DMS79 (cell line): ENCODE measurements around the gene NHEJ1.
"Not testable (repeated sequence)": the region's sequence is repeated elsewhere in the genome, so short reads cannot be mapped to it uniquely, and the experiment has no call there.

Source experiments
- DNase-seq: peaks from one replicate; lab custom pipeline; 2025; lab: John Stamatoyannopoulos, UW

NHEJ1 gene, protein sequence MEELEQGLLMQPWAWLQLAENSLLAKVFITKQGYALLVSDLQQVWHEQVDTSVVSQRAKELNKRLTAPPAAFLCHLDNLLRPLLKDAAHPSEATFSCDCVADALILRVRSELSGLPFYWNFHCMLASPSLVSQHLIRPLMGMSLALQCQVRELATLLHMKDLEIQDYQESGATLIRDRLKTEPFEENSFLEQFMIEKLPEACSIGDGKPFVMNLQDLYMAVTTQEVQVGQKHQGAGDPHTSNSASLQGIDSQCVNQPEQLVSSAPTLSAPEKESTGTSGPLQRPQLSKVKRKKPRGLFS

DNA sequence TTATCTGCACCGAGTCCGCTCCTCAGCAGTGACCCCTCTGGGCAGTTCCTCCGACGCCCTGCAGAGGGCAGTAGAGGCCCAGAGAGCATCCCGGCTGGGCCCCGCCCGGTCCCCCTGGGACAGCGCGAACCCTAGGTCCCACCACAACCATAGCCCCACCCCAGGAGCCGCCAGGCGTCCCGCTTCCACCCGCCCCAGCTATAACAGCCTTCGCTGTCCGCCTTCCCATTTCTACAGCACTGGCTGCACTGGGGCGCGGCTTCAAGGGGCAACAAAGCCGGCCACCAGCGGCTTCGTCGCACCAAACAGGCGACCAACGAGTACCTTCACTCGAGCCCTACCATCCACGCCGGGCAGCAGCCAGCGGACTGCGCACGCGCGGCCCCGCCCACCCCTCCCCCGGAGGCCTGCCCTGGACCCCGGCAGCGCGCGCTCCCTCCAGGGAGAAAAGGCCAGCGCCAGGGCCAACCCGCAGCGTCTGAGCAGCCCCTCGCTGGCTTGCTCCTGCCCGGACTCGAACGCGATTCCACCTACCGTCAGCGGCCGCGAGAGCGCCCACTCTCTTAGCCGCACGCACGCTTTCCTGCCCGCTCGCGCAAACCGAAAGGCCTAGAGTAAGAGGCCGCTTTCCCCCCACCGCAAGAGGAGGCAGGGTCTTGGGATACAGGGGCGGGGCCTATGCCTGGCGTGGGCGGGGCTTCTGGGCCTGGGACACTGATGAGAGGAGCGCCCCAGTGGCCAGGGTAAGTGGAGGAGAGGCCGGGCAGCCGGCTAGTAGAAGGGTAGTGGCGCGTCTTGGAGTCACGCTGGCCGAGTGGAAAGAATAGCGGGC is at the start of gene NHEJ1:
TSS of gene NHEJ1 (minus strand) at position 630 of the 832 bp plus-strand sequence. CDS start 2,453 bp downstream, outside the sequence.
- peak; percentile 66 for DNase-seq

DNA sequence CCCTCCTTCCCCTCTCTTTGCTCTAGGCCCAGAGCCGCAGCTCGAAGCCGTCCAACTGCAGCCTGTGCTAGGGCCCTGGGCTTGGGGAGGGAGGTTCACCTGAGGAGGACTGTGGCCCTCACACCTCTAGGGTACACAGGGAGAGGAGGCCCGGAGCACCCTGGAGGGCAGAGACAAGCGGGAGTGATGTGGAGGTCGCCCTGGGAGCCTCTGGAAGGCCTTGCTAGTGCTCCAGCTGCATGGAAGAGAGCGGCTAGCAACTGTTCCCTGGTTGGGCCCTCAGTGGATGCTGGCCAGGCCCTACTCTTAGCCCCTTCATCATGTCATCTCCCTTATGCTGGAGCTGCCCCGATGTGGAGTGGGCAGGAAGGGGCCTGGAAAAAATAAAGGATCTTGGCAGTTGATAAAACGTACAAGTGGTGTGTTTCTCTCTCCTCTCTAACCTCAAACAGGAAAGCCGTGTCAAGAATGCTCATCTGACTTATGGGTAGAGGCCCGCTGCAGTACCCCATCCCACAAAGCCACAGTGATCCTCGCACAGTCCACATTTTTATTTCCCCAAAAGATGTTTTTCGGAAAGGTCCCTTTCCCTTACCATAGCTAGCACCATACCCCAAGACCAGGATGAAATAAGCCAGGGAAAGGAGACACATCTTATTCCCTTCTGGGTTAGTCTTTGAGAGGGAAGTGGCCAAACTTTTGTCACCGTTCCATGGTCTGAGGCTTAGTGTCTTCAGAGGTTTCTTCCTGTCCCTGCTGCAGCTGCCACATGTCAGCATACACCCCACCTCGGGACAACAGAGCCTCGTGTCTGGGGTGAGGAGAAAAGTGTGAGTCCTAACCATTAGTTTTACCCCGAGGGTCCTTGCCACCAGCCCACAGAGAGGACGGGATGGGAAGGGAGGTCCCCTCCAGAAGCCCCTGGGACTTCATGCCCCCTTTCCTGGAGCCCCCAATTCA is 48.9 kb upstream of the NHEJ1 start:
- no peak for DNase-seq

DNA sequence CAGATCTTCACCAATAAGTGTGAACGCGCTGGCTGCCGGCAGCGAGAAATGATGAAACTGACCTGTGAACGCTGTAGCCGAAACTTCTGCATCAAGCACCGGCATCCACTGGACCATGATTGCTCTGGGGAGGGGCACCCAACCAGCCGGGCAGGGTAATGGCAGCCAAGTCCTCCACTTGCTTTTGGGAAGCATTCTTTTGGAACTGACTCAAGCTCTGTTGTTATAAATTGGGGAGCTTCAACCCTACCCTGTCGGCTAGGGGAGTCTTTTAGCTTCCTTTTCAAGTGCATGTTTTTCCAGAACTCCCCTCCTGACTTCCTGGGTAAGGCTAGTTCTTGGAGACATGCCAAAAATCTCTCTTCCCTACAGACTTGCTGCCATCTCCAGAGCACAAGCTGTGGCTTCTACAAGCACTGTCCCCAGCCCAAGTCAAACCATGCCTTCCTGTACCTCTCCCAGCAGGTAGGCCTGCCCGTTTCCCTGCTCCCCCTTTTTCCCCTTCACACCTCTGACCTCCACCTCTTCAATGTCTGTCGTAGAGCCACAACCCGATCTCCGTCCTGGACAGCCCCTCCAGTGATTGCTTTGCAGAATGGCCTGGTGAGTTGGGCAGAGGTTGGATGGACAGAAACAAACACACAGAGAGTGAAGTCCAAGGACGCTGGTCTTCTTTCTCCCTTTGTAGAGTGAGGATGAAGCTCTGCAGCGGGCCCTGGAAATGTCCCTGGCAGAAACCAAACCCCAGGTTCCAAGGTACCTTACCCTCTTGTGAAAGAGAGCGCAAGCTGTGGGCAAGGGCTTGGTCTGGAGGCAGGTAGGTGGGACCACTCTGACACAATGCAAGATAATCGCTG is 47.5 kb upstream of the NHEJ1 start:
- DNase-seq = peak; percentile 34

DNA sequence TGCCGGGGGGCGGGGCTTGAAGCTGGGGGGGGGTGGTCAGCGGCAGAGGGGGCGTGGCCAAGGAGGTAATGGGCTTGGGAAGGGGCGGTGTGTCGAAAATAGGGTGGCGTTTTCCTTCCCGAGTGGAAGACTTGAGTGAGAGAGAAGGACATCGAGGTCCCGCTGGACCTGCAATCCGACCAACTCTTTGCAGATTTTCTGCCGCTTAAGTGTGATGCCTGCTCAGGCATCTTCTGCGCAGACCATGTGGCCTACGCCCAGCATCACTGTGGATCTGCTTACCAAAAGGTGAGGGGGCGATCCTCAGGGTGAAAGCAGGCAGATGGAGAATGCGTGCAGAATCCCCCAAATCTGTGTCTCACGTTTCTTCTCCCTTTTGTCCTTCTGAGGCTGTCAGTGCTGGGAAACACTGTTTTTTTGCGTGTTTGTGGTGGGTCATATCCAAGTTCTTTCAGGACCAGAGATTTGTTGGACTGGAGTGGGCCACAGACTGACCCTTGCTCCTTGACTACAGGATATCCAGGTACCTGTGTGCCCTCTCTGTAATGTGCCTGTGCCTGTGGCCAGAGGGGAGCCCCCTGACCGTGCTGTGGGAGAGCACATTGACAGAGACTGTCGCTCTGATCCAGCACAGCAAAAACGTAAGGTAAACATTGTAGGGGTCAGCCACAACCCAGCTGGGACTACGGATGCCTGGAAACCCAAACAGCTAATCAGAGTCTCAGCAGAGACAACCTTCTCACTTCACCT is 46.7 kb upstream of the NHEJ1 start:
- no peak for DNase-seq

DNA sequence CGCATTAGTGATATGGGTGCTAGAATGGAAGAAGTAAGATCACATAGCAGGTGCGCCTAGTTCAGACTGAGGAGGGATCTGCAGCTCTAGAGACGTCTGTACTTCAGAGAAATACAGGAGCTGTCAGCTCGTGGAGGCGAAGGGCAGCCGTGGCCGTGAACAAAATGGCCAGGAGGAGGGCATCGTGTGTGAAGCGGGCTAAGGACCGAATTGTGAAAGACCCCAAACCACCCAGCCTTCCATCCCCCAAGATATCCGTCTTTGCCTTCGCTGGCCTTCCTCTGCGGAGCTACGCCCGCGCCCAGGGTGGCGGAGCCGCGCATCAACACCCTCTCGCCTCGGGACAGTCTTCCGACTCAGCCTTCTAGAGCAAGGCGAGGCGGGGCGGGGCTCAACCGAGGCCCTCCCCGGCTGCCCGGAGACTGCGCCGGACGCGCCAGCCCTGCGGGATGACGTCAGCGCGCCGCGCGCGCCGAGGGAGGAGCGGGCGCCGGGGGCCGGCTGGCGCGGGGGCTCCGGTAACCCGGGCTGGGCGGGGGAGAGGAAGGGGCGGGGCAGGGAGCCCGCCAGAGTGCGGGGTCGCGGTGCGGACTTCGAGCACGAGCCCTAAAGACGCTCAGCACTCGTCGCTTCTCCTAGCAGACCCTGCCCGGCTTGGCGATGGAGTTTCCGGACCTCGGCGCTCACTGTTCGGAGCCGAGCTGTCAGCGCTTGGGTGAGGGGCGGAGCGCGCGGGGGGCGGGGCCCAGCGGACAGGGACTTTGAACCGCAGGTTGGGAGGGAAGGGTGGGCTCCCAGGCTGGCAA is 45.9 kb upstream of the NHEJ1 start, which contains the start of gene ZFAND2B:
TSS of gene ZFAND2B (plus strand) at position 455 of the 806 bp plus-strand sequence. CDS start at position 661, 206 bp downstream.
- peak; percentile 79 for DNase-seq

DNA sequence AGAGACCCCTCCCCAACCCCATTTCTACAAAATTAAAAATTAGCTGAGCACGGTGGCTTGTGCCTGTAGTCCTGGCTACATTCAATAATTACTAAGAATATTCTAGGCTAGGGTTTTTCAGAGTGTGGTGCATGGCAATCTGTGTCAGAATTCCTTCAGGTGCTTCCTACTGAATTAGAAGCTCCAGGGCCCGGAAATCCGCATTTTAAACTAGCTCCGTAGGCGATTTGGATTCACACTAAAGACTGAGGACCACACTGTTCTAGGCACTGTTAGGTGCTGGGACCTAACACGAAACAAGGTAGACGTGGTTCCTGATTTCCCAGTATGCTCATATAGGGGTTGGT is 45.3 kb upstream of the NHEJ1 start:
- no peak for DNase-seq

DNA sequence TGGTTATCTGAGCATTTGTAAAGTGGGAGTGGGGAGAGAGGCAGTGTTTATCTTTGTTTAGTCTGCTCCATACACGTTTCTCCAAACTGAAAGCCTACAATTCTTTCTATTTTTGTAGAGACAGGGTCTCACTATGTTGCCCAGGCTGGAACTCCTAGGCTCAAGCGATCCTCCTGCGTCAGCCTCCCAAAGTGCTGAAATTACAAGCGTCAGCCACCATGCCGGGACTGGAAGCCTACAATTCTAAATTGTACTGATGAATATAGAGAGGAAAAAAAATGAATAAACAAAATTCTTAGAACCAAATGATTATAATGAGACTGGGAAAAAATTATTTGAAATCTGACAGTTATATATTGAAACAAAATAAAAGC is 44.5 kb upstream of the NHEJ1 start:
- DNase-seq = no peak

DNA sequence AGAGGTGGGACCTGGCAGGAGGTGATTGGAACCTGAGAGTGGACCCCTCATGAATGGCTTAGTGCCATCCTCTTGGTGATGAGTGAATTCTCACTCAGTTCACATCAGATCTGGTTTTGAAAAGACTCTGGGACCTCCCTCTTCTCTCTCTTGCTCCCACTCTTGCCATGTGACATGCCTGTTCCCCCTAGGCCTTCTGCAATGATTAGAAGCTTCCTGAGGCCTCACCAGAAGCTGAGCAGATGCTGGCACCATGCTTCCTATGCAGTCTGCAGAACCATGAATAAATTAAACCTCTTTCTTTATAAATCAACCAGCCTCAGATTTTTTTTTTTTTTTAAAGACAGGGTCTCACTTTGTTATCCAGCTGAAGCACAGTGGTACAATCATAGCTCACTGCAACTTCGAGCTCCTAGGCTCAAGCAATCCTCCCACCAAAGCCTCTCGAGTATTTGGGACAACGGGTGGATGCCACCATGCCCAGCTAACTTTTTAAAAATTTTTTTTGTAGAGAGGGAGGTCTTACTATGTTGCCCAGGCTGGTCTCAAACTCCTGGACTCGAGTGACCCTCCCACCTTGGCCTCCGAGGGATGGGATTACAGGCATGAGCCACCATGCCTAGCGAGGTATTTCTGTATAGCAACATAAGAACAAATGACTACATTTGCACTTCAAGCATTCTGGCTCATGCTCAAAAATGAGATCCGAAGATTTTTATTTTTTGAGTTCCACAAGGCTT is 44.0 kb upstream of the NHEJ1 start:
- DNase-seq = no peak

DNA sequence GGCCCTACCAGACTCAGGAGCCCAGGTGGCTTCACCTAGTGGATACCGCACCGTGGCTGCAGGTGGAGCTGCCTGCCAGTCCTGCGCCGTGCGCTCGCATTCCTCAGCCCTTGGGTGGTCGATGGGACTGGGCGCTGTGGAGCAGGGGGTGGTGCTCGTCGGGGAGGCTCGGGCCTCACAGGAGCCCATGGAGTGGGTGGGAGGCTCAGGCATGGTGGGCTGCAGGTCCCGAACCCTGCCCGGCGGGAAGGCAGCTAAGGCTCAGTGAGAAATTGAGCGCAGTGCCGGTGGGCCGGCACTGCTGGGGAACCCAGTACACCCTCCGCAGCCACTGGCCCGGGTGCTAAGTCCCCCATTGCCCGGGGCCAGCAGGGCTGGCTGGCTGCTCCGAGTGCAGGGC is 40.7 kb upstream of the NHEJ1 start:
- not testable (repeated sequence) for DNase-seq

DNA sequence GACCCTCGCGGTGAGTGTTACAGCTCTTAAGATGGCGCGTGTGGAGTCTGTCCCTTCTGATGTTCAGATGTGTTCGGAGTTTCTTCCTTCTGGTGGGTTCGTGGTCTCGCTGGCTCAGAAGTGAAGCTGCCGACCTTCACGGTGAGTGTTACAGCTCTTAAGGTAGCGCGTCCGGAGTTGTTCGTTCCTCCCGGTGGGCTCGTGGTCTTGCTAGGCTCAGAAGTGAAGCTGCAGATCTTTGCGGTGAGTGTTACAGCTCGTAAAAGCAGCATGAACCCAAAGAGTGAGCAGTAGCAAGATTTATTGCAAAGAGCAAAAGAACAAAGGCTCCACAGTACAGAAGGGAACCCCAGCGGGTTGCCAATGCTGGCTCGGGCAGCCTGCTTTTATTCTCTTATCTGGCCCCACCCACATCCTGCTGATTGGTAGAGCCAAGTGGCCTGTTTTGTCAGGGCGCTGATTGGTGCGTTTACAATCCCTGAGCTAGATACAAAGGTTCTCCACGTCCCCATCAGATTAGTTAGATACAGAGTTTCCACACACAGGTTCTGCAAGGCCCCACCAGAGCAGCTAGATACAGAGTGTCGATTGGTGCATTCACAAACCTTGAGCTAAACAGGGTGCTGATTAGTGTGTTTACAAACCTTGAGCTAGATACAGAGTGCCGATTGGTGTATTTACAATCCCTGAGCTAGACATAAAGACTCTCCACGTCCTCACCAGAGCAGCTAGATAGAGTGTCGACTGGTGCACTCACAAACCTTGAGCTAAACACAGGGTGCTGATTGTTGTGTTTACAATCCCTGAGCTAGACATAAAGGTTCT is 40.1 kb upstream of the NHEJ1 start:
- DNase-seq = not testable (repeated sequence)

DNA sequence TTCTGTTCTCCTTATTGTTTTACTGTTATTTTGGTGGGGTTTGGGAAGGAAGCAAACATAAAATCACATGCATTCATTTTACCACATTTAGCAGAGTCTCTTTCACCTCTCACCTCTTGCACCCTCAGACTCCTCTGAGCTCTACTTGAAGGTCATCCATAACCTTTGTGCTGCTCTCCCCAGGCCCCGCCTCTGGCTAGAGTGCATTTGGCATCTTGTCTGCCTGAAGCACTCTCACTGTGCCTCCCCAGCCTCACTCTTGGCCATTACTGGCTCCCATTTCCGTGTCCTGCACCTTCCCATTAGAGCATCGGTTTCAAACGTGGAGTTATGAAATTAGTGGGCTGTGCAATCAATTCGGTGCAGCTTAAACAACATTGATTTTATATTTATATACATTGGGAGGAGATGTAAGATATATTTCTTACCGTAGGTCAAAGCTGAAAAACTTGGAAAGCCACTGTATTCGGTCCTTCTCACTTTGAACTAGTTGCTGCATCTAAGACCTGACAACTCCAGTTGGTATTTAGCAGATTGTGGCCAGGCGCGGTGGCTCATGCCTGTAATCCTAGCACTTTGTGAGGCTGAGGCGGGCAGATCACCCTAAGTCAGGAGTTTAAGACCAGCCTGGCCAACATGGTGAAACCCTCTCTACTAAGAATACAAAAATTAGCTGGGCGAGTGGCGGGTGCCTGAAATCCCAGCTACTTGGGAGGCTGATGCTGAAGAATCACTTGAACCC is 39.0 kb upstream of the NHEJ1 start:
- no peak for DNase-seq

DNA sequence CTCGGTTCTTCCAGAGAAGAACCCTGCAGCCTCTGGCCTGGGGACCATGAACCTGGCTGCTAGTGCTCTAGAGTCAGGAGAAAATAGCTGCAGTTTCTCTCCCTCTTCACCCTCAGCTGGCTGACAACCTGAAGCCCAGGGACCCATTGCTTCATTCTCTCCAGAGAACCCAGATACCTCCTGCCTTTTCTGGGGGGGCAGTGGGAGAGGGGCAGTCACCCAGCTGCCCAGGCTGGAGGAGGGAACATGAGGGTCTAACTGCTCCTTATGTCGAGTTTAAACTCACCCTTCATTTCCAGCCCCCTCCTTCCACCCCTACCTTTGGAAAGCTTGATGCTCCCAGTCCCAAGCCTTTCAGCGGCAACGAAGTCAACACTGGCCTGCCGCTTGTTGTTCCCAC is 38.4 kb upstream of the NHEJ1 start:
- DNase-seq = no peak

DNA sequence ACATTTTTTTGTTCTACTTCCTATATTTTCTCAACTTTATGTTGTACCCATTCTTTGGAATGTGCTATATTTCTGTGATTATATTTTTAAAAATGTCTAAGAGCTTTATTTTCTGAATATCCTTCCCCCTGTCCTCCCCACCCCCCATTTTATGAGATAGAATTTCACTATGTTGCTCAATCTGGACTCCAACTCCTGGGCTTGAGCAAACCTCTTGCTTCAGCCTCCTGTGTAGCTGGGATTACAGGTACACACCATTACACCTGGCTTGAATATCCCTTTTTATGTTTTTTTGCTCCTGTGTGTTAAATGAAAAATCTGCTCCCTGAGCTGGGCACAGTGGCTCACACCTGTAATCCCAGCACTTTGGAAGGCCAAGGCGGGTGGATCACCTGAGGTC is 36.8 kb upstream of the NHEJ1 start:
- DNase-seq = no peak

DNA sequence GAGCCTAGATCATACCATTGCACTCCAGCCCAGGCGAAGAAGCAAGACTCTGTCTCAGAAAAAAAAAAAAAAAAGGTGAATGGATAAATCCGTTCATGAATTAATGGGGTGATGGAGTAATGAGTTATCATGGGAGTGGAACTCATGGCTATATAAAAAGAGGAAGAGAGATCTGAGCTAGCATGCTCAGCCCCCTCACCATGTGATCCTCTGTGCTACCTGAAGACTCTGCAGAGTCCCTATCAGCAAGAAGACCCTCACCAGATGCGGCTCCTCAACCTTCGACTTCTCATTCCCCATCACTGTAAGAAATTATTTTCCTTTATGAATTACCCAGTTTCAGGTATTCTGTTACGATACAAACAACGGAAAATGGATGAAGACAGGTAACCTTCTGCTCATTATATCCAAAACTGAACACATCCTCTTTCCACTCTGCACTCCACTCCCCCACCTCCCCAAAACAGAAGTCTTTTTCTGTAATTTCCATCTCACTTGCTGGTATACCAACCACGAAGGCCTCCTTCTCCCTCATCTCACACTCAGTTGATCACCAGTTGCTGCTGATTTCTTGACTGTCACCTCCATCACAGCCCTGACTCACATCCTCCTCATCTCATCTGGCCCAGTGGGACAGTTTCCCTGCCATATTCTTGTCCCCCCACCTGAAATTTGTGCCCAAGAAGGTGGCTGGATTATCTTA is 26.3 kb upstream of the NHEJ1 start:
- DNase-seq = no peak

DNA sequence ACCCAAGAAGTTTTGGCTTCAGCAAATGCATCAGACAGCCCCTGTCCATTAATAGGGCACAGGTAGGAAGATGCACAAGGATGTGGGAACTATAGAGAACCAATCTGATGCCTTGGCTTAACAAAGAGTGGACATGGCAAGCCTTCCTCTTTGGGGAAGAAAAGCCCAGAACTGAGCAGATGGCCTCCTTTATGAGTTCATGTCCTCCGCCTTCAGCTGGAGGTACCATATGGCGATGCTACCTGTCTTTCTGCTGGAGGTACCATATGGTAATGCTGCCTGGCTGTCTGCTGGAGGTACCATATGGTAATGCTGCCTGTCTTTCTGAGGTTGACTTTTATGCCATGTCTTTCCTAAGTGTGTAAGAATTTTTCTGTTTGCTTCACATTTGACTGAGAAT is 23.5 kb upstream of the NHEJ1 start:
- DNase-seq = no peak

DNA sequence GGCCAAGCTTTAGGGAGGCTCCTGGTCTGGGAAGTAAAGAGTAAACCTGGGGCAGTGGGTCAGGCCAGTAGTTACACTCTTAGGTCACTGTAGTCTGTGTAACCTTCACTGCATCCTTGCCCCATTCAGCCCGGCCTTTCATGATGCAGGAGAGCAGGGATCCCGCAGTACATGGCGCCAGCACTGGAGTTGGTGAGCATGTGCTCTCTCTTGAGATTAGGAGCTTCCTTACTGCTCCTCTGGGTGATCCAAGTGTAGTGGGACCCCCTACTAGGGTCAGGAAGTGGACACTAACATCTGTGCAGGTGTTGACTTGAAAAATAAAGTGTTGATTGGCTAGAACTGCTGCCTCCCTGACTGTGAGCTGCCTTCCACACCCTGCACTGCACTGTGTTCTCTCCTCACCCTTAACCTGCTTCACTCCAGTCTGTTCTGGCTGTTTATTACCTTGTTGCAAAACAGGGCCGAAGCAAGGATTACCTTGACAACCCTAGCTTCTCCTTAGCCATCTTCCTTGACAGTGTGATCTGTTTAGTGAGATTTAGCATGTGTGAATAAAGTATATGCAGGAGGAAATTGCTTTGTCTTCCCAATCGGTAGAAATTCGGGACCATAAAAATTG is 22.6 kb upstream of the NHEJ1 start:
- DNase-seq = no peak
